ENCODE measurements around the gene NDRG3.
"Not testable (repeated sequence)": the region's sequence is repeated elsewhere in the genome, so short reads cannot be mapped to it uniquely, and the experiment has no call there.

The NDRG3 gene

DNA sequence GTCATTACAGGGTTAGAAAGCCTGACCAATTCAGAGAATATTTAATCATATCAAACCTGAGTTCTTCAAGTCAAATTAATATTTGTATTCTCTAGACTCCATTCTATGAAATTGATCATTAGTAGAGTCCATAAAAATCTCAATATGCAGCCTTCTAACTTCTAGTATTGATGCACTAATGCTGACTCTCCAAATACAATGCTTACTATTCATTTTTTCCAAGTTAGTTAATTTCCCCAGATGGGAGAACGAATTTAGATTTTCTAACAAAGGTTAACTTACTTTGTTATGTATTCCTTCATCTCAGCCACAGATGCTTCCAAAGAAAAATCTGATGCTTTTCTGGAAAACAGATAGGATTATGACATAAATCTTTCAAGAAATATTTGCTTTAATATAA, 12.4 kb upstream of the NDRG3 start:
- DNase-seq = no peak

DNA sequence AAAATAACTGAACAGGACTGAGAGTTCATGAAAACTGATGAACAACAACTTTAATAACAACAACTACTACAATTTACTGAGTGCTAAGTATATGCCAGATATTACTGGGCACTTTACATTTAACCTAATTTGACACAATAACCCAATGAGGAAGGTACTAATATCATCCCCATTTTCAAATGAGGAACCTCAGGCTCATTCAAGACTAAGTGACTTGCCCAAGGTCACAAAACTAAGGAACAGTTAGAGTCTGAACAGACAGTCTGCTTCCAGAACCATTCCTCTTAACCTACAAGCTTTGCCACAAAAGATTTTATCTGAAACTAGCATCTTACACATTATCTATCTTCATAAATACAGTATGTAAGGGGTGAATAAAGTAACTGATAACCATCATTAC, 10.6 kb upstream of the NDRG3 start:
- DNase-seq = no peak

DNA sequence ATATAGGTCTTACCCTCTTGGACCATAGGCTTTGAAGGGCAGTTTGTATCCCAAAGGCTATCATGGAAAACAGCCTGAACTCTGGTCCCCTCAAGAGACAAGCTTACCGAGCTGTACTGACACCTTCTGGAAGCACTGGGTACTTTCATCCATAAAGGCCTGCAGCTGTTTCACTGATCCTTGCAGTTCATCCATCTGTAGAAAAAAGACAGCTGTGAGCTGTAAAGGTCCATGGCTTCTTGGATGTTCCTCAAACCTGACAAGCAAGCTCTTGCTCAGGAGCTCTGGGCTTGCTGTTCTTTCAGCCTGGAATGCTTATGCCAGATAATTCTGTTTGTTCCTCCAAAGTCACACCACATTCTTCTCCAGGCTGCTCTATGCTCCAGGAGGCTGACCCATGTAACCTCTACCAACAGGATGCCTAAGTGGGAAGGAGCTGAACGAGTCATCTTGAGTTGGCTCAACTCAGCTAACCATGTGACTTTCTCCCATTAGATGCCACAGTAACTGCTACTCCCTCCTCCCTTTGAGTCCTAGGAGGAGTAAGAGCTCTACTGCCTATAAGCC, 8.8 kb upstream of the NDRG3 start:
- DNase-seq = peak; percentile 28

DNA sequence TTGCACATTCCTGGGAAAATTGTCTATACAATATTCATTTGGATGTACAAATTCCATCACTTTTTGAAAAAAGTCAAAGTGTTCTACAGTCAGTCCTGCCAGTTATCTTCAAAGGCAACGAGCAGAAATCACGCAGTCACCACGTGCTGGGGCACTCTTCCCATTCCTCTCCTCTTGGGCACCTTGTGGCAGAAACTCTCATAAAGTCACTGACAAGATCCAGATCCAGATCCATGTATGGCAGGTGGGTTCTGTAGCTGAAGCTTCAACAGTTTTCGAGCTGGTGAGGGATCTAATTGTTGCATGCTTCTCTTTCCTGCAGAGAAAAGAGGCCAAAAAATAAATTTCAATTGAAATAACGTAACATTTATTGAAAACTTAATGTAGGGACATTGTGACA, 6.7 kb upstream of the NDRG3 start:
- DNase-seq = no peak

DNA sequence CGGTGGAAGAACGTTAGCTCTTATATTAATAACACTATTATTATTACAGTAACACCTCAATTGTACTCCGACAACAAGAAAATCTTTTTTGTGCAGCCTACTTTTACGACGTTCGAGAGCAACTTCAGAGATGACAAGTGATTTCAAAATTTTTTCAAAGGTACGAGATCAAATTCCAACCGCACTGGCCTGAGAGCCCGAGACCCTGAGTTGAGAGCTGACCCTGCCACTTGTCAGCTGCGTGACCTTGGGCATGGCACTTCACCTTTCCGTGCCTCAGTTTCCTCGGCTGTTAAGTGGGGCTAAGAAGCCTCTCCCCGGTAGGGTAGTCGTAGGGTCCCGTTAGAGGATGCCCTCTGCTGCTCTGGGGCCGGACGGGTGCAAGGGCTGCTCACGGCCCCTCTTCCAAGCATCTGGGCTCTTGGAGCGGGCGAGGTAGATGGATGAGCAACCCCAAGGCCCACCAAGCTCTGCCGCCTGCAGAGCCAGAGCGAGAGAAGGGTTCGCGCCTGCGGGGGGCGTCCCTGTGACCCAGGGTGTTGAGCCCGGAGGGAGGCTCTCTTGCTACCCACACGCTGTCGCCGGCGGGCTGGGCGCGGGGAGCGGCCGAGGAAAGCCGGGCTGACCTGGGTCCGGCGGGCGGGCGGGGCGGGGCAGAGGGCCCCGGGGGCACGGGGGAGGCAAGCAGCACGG, 510 bp downstream of the NDRG3 start:
- DNase-seq = peak; percentile 41

DNA sequence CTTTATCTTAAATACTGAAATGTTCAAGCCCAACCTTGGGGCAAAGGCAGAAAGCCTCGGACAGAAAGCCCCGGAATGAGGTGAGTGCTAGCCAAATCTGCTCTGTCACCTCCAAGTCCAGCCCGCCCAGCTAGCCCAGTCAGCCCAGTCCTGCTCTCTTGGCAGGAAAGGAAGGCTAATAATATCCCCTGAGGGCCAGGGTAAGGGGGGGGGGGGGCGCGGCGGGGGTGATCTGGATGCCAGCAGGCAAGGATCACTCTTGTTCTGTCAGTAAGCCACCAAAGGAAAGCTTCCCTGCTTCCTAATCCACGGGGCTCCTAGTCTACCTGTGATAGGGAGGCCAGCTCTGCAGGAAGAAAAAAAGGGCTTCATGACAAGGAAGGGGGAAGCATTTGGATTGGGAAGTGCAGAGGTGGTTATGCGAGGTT, 1.1 kb downstream of the NDRG3 start:
- DNase-seq = no peak

DNA sequence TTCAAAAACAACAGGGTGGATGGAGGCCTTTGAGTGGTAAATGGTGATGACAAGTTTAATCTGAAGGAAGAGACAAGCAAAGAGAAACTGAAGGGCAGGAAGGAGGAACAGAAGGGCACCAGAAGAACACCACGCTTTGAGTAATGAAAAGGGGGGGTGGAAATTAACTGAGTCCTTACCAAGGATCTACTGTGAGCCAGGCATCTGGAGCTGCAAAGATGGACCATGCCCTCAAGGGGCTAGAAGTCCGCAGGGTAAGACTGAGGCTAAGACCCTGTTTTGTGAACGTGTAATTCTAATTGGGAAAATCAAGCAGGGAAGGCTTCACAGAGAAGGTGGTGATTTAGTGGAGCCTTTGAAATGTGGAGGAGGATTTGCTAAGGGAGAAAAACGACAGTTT, 1.6 kb downstream of the NDRG3 start:
- no peak for DNase-seq

DNA sequence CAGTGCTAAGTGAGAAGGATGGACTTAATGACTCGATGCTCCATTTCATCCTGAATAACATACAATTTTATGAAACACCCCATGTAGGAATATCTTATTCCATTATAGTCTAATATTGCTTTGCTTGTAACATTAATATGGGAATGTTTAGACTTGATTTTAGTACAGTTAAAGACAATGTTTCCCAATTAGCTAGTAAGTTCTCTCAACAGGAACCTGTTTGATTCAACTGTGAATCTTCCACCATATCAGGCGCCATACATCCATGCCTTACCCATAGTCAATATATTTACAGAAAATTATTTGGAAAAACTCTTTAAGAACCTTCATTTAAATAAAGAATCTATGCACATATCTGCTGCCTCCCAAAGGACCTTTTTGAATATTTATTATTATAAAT, 3.3 kb downstream of the NDRG3 start:
- DNase-seq = no peak

DNA sequence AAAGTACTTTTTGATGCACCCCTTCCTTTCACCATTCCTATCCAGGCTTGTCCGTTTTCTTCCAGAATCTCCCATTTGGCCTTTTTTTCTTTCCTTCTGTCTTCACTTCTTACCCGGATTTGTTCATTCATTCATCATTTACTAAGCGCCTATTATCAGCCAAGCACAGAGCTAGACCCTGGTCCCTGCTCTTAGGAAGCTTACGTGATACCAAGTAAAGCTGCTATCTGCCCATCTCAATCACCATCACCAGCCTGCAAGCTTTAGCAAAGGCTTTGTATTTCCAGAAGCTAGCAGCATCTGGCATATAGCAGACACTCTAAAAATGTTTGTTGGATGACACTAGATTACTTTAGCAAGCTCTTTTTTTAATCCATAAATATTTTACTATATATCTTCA, 4.8 kb downstream of the NDRG3 start:
- no peak for DNase-seq

DNA sequence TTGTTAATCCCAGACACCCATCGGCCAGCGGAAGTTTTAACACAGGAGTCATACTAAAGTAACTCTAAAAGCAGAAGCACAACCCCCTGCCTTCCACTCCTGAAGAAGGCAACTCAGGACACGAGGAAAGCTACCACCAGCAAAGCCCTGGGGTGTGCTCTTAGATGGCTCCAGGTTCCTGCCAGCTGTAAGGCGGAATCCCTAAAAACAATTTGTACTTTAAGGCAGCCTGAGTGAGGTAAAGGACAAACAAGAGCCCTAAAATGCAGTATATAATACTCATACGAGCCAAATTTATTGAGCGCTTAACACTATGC, 8.7 kb downstream of the NDRG3 start:
- DNase-seq = no peak

DNA sequence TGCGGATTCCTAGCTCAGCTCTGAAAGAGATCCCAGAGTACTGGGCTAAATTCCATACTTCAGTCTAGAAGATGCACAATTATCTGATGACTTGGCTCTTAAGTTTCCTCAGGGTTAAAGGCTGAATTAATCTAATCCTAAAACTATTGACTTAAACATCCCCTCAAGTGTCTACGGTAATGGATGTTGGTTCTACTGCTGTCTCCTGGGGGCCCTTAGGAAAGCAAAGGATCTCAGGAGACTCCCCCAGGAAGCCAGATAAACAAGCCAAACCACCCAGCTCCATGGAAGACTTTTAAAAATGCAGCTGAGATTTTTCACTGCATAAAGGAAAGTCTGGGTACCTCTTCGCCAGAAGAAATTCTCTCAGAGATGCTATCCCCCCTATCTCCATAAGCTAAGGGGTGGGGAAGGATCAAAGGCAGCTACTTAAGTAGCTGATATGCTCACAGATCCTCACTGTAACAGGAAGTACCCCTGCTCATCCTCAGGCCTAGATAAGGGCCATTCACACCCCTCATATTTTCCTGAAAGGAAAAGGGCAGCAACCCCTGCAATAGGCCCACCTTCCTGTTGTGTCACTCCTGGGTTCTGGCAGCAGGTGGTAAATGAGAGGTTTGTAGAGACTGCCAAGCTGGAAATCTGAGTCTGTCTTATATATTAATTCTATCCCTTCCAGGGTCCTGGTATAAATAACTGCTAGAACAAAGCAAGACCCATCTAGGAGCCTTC, 9.3 kb downstream of the NDRG3 start:
- no peak for DNase-seq

DNA sequence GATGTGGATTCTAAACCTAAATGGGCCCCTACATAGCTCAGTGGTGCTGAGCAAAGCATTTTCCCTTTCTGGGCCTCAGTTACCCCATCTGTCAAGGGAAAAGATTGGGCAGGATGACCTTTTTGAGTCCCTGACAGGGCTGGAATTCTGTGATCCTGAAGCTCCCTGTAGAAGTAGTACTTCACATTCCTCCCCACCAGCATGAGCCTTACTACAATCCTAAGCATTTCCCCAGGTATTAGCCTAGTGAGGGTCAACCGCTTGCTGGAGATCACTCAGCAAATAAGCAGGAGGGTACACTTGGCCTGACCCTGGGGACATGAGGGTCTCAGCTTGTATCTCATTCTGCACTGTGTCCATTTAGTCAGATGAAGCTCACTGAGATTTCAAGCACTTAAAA, 13.4 kb downstream of the NDRG3 start:
- no peak for DNase-seq

DNA sequence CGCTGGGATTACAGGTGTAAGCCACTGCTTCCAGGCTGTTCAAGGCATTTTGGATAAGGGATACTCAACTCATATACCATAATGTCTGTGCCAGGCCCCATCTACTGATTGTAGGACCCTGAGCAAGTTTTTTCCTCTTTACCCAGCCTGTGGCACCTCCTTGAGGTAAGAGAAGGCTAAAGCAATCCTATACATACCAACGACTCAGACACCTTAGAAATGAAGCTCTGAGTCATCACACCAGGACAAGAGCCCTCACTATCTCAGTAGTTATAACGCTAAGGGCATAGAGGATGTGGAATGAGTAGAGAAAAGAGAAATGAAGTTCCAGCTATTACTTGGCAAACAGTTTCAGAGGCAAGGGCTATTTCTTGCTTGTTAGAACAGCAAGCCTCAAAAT, 16.9 kb downstream of the NDRG3 start:
- no peak for DNase-seq

DNA sequence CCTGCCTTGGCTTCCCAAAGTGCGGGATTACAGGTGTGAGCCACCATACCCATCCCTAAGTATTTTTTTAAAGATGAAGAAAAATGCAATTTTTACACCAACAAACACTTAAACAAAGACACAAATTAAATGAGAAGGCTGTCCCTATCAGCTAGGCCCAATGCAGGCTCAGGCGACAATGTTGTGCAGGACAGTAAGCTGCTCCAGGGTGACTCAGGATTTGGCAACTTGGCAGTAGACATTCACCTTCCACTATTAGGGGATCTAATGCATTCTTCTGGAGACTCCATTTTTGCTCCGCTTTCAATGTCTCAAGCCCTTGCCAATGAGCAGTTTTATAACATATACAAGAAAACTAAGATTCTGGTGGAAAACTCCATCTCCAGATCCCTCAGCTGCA, 19.7 kb downstream of the NDRG3 start:
- DNase-seq = no peak

DNA sequence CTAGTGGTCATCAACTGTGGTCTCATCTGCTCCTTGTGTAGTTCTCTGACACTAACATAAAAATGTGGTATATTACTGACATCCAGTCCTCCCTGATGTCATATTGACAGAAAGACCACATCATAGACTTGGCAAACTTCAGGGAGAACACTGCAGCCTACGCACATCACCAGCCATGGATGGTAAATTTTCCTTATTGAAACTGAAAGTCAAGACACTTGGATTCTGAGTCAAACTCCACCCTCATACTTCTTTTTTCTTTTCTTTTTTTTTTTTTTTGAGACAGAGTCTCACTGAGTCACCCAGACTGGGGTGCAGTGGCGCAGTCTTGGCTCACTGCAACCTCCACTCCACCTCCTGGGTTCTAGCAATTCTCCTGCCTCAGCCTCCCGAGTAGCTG, 25.4 kb downstream of the NDRG3 start:
- DNase-seq = no peak

DNA sequence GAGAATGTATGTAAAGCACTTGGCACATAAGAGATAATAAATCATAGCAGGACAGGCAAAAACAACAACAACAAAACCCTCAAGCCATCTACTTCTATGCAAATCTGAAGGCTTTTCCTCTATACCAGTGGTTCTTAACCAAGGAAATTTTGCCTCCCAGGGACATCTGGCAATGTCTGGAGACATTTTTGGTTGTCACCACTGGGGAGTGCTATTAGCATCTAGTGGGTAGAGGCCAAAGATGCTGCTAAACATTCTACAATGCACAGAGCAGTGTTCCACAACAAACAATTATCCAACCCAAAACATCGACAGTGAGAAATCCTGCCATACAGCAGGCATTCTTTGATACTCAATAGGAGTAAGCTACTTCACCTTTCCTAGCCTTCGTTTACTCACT, 28.2 kb downstream of the NDRG3 start:
- DNase-seq = no peak

DNA sequence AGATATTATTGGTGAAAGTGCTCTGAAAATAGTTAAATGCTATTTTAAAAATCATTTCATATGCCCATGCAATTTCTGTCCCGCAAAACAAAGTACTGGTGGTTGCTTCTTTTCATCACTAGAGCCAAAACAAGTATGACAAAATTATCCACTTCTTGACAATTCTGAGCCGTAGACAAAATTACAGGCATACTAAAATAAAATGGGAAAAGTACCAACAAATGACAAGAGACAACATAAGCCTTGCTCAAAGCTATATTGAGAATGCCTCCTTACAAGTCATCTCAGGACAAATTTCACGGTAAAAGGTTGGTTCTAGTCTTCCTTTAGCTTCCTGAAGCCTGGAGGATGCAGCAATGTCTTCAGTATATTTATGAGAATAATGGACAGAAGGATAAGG, 28.9 kb downstream of the NDRG3 start:
- DNase-seq = no peak

DNA sequence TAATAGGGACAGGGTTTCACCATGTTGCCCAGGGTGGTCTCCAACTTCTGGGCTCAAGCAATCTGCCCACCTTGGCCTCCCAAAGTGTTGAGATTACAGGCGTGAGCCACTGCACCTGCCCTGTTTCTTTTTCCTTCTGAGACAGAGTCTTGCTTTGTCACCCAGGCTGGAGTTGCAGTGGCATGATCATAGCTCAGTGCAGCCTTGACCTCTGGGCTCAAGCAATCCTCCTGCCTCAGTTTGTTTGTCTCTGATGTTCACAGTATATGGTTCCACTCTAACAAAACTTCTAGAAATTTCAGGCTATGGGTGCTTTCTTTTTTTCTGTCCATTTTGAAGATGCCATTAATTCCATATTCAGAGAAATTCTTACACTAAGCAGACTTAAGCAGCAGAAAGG, 33.1 kb downstream of the NDRG3 start:
- no peak for DNase-seq

DNA sequence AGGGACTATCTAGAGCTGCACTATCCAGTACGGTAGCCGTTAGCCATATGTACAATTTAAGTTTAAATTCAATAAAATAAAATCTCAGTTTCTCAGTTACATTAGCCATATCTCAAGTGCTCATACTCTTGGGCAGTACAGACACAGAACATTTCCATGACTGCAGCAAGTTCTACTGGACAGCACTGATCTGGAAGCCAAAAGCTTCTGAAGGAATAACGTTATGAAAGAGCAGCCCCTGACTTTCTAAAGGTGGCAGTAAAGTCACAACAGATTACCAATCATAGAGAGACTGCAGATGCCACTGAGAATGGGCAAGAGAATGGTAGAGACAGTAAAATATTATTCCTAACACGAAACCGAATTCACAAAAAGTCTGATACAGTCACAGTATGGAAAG, 36.8 kb downstream of the NDRG3 start:
- no peak for DNase-seq

DNA sequence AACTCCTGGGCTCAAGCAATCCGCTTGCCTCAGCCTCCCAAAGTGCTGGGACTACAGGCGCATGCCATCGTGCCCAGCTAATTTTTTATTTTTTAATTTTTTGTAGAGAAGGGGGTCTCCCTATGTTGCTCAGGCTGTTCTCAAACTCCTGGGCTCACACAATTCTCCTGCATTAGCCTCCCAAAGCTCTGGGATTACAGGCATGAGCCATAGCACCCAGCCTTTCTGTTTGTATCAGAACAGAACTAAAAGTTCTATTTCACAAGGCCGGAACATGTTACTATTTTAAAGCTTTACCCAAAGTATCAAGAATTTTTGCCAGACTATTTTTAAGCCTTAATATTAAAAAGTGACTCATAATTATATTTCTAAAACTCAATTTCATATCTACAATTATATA, 42.4 kb downstream of the NDRG3 start:
- DNase-seq = no peak

DNA sequence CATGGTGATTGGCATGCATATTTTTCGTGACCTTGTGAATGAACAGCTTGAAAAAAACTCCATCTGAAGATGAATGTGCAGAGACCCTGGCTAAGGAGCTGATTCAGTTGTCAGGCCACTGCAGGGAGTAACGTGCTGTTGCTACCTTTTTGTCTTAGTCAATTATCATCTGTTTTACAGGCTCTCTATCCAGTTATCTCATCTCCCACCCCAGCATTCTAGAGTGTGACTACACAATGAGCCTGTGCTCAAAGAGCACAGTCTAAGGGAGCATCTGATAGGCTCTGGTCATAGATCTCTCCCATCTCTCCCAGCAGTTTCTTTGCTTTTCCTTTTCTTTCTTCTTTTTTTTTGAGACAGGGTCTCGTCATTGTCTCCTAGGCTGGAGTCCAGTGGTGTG, 45.5 kb downstream of the NDRG3 start:
- DNase-seq = no peak

DNA sequence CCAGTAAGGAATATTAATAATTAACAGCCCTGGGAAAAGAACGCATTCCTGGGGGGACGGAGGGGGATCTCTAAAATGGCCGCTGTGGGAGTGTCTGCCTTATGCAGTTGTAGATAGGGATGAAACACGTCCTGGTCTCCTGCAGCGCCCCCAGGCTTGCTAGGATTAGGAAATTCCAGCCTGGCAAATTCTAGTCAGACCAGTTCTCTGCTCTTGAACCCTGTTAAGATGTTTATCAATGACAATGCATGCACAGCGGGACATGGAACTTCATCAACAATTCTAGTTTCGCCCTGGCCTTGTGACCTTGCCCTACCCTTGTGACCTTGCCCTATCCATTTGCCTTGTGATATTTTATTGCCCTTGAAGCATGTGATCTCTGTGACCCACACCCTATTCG, 50.4 kb downstream of the NDRG3 start:
- DNase-seq = not testable (repeated sequence)

DNA sequence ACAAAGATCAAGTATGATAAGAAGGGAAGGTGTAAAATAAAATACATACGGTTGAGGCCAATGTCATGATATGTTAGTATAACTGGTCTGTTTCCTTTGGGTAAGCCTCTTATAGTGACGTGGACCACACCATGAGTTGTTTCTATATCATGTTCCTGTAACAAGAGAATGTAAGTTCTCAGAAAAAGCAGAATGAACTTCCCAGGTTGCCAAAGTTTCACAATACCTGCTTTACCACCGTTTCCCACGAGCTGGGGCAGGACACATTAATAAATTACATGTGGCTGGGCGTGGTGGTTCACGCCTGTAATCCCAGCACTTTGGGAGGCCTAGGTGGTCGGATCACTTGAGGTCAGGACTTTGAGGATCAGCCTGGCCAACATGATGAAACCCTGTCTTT, 57.3 kb downstream of the NDRG3 start:
- no peak for DNase-seq

DNA sequence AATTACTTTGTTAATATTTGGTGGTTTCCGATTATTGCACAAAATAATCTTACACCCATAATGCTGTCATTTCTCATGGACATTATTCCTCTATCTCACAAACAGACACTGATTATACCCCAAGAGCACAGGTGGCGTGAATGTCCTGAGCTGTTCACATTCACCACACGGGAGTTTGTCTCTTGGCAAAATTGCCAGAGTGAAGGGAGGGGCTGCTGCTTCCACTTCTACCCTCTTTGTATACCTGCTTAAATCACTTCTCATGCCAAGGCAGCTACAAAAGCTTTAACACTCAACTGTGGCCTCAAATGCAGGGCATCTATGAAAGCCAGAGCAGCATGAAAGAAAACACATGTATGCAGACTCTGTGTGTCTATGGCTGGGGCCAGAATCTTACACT, 58.0 kb downstream of the NDRG3 start:
- no peak for DNase-seq

DNA sequence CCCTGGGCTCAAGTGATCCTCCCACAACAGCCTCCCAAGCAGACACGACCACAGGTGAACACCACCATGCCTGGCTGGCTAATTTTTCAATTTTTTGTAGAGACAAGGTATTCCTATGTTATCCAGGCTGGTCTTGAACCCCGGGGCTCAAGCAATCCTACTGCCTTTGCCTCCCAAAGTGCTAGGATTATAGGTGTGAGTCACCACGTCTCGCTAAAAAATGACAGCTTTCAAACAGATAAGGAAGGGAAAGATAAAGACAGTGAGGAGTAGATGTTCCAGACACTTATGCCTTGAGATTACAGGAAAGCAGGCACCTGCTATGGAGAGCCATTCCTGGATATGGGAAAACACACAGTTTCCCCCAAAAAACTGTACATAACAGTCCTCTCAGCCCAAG, 58.9 kb downstream of the NDRG3 start:
- no peak for DNase-seq
